HG03045 (cell line): ENCODE measurements around the gene TEX52.

ENCODE experiments used
- ATAC-seq: cut with Tn5 transposase; IDR thresholded peaks from one replicate; pipeline ENCODE4 v1.9.1; 2021; ENCODE audit warnings: mild to moderate bottlenecking, moderate library complexity; ENCODE audit not compliant: unreplicated experiment

The TEX52 gene

GRCh38 chr12:2857021-2857431, at the start of gene TEX52:
TSS of gene TEX52 (minus strand) at chr12:2857039. CDS start at chr12:2857026, 13 bp downstream.
- no peak for ATAC-seq

- no peak for ATAC-seq
Observed at GRCh38 chr12:2904260-2904659, 47.4 kb upstream of the TEX52 start.

DNA sequence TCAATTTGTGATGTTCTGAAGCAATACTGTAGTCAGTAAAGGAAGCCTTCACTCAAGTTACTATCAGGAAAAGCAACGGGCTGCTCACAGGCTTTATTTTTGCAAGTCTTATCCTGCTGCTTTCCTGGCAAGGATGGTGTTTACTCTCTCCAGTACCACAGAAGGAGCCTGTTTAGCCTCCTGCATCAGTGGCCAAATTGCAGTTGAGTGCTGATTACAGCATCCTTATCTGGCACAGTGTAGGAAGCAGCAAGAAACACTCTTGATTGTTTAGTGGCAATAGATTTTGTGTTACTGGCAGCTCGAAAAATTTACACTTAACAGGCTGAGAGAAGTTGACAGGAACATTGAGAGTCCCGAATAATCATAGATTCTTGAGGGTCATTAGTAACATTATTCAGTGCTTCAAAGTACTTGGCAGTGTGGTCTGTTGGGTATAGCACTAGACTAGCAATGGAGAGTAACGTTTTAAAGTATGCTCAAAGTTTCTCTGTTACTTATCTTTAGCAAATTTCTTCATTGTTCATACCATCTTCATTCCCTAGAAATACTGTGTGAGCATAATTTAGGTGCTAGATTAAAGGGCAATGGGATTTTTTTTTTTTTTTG, 45.5 kb upstream of the TEX52 start:
- ATAC-seq: no peak

DNA sequence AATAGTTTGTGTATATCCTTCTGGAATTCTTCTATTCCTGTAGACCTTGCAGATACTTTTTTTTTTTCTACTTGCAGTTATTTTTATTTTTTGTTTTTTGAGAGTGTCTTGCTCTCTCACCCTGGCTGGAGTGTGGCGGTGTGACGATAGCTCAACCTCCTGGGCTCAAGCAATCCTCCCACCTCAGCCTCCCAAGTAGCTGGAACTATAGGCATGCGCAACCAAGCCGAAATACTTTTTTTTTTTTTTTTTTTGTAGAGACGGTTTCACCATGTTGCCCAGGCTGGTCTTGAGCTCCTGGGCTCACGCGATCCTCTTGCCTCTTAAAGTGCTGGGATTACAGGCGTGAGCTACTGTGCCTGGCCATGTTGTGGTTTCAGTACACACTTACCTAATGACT, 43.8 kb upstream of the TEX52 start:
- no peak for ATAC-seq

- ATAC-seq: no peak
Observed at GRCh38 chr12:2897418-2897817, 40.6 kb upstream of the TEX52 start.

DNA sequence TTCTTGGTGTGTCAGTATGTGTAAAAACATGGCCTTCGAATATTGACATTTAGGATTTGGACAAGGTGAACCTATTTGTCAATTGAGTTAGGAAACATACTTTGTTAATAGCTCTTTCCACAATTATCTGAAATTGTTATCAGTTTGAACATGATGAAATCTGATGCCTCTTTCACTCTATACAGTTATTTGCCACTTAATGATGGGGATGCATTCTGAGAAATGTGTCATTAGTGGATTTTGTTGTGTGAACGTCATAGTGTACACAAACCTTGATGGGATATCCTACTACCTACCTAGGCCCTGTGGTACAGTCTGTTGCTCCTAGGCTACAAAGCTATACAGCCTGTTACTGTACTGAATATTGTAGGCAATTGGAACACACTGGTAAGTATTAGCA, 38.7 kb upstream of the TEX52 start:
- ATAC-seq: no peak

DNA sequence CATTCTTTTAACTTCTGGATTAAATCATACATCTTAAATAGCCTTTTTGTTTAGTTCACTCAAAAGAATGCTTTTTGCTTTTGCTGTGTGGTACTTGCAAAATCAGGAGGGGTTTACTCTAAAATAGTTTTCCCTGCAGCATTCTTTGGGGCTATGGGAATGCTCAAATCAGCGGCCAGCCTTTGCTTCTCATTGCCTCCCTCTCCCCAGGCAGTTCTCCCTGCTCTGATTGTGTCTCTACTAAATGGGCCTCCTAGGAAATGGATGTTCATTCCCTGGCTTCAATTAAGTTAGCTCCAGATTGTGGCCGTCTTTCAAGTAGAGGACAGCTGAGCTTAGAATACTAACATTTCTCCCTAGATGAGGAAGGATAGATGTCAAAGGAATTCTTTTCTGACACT, 38.2 kb upstream of the TEX52 start:
- no peak for ATAC-seq

- ATAC-seq: no peak
Observed at GRCh38 chr12:2893007-2893406, 36.2 kb upstream of the TEX52 start.

GRCh38 chr12:2892246-2892645, 35.4 kb upstream of the TEX52 start:
- ATAC-seq: no peak

DNA sequence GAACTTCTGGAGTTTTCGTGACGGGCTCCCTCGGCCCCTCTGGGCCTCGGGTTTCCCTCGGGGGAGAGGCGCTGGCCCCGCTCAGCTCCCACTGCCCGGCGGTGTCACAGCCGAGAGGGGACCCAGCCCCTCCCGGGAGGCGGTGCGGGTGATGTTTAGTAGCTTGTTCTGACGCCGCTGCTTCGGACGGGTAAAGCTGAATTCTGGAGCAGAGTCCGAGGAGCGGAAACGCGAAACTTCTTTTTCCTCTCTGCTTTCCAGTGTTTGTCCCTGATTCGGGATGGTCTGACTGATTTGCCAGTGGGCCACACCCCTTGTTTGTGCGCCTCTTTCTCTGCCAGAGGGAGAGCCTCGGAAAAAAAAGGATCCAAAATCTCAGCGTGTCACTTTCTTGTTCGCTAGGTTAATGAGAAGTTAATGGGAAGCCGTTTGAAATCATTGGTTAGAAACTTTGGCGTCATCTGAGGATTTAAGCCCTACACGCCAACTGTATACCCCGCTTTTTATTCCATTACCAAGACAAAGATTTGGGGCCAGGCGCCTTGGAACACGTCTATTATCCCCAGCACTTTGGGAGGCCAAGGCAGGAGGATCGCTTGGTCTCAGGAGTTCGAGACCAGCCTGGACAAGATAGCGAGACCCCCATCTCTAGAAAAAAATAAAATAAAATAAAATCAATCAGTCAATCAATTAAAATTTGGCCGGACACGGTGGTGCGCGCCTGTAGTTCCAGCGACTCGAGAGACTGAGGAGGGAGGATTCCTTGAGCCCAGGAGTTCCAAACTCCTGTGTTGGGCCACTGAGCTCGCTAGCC, 34.6 kb upstream of the TEX52 start:
- peak; percentile 16 for ATAC-seq

GRCh38 chr12:2890388-2891239, 33.8 kb upstream of the TEX52 start, which contains the start of gene TULP3:
TSS of gene TULP3 (plus strand) at chr12:2890891. CDS start at chr12:2890948, 57 bp downstream.
- peak; percentile 96 for ATAC-seq

DNA sequence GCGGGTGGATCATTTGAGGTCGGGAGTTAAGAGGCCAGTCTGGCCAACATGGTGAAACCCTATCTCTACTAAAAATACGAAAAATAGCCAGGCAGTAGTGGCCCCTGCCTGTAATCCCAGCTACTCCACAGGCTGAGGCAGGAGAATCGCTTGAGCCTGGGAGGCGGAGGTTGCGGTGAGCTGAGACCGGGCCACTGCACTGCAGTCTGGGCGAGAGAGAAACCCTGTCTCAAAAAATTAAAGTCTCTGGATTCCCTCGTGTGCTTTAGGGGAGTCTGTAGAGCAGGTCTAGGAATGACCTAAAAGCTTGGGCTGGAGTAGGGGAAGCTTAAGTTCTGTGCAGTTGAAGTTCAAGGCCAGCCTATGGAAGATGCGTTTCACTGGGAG, 33.2 kb upstream of the TEX52 start:
- ATAC-seq: no peak

DNA sequence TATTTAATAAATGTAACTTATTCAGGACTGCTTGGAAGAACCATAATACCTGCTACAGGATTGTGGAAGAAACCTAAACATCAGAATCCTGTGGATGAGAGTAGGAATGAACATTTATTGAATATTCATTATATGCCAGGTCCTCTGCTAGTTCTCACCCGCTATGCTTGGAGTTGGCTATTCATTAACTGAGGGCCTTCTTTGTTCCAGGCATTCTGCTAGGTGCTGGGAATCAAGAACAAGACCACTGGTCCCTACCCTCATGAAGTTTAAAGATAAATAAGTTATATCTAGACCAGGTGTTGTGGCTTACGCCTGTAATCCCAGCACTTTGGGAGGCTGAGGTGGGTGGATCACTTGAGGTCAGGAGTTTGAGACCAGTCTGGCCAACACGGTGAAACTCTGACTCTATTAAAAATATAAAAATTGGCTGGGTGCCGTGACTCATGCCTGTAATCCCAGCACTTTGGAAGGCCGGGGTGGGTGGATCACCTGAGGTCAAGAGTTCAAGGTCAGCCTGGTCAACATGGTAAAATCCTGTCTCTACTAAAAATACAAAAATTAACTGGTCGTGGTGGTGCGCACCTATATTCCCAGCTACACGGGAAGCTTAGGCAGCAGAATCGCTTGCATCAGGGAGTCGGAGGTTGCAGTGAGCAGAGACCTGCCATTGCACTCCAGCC, 30.1 kb upstream of the TEX52 start:
- ATAC-seq: no peak

- no peak for ATAC-seq
Observed at GRCh38 chr12:2884810-2885209, 28.0 kb upstream of the TEX52 start.

DNA sequence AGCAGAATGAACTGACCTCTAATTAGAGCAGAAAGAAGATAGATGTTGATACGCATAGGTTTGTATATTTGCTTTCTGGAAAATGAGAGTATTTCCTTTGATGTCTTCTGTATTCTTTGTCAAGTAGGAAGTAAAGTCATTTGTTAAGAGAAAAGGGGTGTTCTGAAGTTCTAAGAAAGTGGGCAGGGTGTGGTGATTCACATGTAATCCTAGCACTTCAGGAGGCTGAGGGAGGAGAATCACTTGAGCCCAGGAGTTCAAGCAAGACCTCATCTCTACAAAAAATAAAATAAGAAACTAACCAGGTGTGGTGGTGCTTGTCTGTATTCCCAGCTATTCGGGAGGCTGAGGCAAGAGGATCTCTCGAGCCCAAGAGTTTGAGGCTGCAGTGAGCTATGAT, 23.0 kb upstream of the TEX52 start:
- ATAC-seq: no peak

DNA sequence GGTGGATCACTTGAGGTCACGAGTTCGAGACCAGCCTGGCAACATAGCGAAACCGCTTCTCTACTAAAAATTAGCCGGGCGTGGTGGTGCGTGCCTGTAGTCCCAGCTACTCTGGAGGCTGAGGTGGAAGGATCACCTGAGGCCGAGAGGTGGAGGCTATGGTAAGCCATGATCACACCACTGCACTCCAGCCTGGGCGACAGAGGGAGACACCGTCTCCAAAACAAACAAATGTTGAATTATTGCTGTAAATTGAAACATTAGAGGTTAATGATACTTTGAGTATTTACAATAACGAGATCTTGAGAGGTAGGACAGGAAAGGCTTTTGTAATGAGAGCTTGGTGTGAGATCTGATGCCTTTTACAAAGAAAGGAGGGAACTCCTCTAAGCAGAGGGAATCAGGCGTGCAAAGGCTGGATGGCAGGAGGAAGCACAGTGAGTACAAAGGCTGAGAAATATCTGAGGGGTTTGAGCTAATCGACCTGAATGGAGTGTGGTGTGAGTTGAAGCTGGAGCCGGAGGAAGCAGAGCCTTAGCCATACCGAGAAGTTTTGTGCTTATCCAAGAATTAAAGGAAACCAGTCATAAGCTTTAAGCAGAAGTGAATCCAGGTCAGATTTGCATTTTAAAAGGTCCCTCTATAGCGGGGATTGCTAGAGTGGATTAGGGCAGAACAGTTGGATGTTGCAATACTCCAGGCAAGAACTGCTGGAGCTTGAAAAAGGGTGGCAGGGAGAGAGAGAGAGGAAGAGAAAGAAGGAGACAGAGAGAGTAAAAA, 21.3 kb upstream of the TEX52 start:
- ATAC-seq: no peak

DNA sequence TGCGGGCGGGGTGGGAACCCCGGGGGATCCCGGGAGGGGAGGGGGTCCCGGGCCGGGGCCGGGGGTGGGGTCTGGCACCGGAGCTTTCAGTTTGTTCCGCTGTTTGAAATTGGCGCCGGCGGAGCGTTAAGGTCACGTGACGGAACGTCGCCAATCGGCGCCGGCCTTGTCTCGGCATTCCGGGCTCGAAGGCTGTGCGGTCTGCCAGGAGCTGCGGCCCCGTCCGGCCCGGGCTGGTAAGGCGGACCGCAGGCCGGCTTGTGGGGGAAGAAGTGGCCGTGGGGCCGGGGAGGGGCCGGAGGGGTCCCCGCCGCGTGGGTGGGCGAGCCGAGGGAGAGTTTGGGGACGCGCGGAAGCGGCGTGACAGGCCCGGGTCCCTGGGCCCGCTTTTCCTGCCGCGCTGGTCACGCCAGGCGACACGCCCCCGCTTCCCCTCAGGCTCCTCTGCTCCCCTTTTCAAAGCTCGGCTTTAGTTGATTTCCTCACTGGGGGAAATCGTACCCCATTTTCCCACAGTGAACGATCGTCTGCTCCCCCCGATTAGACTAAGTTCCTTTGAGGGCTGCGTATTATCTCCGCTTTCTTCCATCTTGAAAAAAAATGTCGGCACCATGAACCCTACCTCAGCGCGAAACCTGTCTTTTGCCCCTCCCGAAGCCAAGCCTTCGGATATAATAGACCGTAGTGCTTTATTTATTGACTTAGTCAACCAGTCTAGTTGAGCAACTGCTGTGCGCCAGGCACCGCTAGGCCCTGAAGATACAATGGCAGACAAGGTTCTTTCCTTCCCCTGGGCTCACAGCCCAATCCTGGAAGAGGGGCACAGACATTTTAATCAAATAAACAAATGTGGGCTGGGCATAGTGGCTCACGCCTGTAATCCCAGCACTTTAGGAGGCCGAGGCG, 20.5 kb upstream of the TEX52 start, which contains the start of the genes FOXM1 and RHNO1:
Gene FOXM1, minus strand, starts transcription at position 128 of the 906 bp plus-strand sequence. CDS start 2,696 bp downstream, outside the sequence.
Gene RHNO1, plus strand, starts transcription at position 177 of the 906 bp plus-strand sequence. CDS start 8,144 bp downstream, outside the sequence.
- peak; percentile 76 for ATAC-seq

- ATAC-seq: peak; percentile 14
Observed at GRCh38 chr12:2876431-2877046, 19.7 kb upstream of the TEX52 start.
